Measurements from ENCODE around the gene SHF.

Gene SHF

DNA sequence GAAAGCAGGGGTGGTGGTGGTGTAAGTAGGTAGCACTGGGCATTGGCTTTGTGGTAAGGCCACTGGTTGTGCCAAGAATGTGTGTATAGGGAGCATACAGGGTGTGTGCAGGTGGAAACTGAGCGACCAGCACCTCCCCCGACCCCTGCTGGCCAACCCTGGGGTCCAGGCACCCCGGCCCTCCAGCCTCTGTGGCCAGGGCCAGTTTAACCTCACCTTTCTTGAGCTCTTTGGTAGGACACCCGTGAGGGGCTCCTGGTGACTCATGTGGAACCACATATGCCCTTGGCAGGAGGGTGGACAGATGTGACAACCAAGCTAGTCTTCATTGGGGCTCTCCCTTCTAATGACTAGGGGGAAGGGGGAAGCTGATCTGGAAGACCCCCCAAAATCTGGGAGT lies 19.5 kb downstream of the SHF start:
- peaks cover 21% of the 10 kb centered on the region for H3K4me1 ChIP-seq (ENCODE audit: insufficient read depth, low read length)
- no peaks in the 10 kb centered on the region for H3K36me3 ChIP-seq (ENCODE audit: insufficient read depth, low read length)
- no peak overlapping the region for H3K9ac ChIP-seq (ENCODE audit: low read depth, low read length)
- H3K9me3 ChIP-seq (ENCODE audit: control insufficient read depth, insufficient read depth, low read length): no peaks in the 10 kb centered on the region

DNA sequence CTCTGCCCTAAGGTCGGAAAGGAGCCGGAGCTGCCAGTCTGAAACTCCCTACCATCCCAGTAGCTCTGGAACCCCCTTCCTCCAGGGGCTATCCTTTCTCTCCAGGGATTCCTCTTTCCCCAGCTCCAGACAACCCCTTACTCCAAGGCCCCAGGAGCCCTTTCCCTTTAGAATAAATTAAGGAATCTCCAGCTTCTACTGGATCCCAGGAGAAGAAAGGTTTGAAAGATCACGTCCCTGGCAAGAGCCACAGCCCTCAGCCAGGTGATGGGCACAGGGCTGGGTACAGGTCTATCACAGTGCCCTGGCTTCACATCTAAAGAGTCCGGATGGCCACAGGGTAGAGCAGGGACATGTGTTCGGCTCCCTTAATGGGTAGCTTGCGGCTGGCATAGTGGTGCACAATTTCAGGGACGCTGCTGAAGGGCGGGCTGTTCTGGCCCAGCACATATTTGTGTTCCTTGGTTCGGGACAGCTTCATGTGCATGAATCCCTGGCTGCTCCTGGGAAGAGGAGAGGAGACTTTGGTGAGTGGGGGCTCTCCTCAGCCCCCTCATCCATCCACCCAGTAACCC lies 20.0 kb downstream of the SHF start:
- H3K9ac ChIP-seq (ENCODE audit: low read depth, low read length): peak overlapping the region; percentile 68; the same call in 1 of the 2 replicates
- H3K4me1 ChIP-seq (ENCODE audit: insufficient read depth, low read length): peaks cover 24% of the 10 kb centered on the region
- no peaks in the 10 kb centered on the region for H3K36me3 ChIP-seq (ENCODE audit: insufficient read depth, low read length)
- no peaks in the 10 kb centered on the region for H3K9me3 ChIP-seq (ENCODE audit: control insufficient read depth, insufficient read depth, low read length)

DNA sequence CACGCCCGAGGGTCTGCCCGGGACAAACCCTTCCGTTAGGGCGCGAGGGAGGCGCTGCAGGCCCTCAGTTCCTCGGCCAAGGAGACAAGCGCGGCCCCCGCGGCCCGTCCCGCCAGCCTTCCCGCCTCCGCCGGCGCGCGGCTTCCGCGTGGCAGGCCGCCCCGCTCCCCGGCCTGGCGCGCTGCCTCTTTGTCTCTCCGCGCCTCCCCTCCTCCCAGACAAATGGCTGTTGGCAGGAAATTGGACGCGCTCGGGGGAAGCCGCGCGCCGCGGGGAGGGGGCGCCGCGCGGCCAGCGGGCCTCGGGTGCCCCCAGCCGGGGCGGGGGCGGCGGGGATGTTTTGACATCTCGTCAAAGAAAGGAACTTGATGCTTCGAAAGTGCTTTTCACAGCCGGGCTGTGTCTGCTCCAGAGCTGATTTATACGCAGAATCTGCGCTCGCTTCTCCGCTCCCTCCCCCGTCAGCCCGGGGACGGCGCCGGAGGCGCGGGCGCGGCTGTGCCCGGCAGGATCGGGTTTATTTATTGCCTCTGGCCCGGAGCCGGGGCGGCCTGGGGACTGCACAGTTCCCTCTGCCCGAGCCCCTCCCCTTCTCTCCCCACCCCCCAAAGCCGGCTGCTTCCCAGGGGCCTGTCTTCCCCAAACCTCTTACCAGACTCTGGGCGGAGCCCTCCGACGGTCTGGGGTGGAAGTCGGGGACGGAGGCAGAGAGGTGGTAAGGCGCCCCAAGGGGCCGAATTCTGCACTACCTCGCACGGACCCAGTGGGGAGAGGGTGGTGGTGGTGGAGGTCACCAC lies 20.7 kb downstream of the SHF start:
- H3K4me1 ChIP-seq (ENCODE audit: insufficient read depth, low read length): peaks cover 27% of the 10 kb centered on the region
- H3K9me3 ChIP-seq (ENCODE audit: control insufficient read depth, insufficient read depth, low read length): no peaks in the 10 kb centered on the region
- H3K9ac ChIP-seq (ENCODE audit: low read depth, low read length): peak overlapping the region; percentile 68
- H3K36me3 ChIP-seq (ENCODE audit: insufficient read depth, low read length): no peaks in the 10 kb centered on the region

DNA sequence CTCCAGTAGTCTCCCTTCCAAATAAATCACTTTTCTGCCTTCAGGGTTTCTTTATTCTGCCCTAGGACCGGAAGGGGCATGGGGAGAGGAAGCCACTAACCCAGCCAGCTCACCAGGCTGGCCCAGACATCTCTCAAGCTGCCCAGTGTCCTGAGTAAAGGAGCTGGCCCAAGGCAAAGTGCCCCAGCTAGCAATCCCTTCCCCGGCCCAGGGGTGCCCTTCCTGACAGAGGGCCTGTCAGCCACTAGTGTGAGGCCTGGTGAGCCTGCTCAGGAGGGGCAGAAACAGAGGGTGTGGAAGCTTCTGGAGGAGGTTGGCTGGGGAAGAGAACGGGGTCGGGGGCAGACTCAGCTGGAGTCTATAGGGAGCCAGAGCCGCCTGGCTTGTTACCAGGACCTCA lies 22.2 kb downstream of the SHF start:
- Histone ChIP-seq H3K9me3 (ENCODE audit: control insufficient read depth, insufficient read depth, low read length) (no peaks in the 10 kb centered on the region), H3K9ac (ENCODE audit: low read depth, low read length) (no peak overlapping the region), H3K36me3 (ENCODE audit: insufficient read depth, low read length) (no peaks in the 10 kb centered on the region), H3K4me1 (ENCODE audit: insufficient read depth, low read length) (peaks cover 27% of the 10 kb centered on the region)

- Histone ChIP-seq H3K9me3 (ENCODE audit: control insufficient read depth, insufficient read depth, low read length) (no peaks in the 10 kb centered on the region), H3K9ac (ENCODE audit: low read depth, low read length) (no peak overlapping the region), H3K4me1 (ENCODE audit: insufficient read depth, low read length) (peaks cover 21% of the 10 kb centered on the region), H3K36me3 (ENCODE audit: insufficient read depth, low read length) (no peaks in the 10 kb centered on the region)
Measured at GRCh38 chr15:45164914-45165313, 22.9 kb downstream of the SHF start.

GRCh38 chr15:45163508-45163856 lies 24.3 kb downstream of the SHF start:
- Histone ChIP-seq H3K9ac (ENCODE audit: low read depth, low read length) (no peak overlapping the region), H3K36me3 (ENCODE audit: insufficient read depth, low read length) (no peaks in the 10 kb centered on the region), H3K9me3 (ENCODE audit: control insufficient read depth, insufficient read depth, low read length) (no peaks in the 10 kb centered on the region), H3K4me1 (ENCODE audit: insufficient read depth, low read length) (peaks cover 9% of the 10 kb centered on the region; the same call in 1 of the 2 replicates)

GRCh38 chr15:45162771-45163507 lies 24.8 kb downstream of the SHF start:
- Histone ChIP-seq H3K36me3 (ENCODE audit: insufficient read depth, low read length) (no peaks in the 10 kb centered on the region), H3K9me3 (ENCODE audit: control insufficient read depth, insufficient read depth, low read length) (no peaks in the 10 kb centered on the region), H3K9ac (ENCODE audit: low read depth, low read length) (no peak overlapping the region), H3K4me1 (ENCODE audit: insufficient read depth, low read length) (peaks cover 14% of the 10 kb centered on the region; the same call in 1 of the 2 replicates)

DNA sequence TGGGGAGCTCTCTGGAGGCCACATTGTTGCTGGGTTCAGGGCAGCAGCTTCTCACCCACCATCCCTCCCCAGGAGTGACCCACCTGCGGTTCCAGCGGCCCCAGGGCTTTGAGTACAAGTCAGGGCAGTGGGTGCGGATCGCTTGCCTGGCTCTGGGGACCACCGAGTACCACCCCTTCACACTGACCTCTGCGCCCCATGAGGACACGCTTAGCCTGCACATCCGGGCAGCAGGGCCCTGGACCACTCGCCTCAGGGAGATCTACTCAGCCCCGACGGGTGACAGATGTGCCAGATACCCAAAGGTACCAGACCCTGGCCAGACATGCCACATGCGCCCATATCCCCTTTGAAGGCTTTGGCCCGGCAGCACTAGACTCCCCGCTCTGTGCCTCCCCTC lies 26.1 kb downstream of the SHF start:
- H3K9me3 ChIP-seq (ENCODE audit: control insufficient read depth, insufficient read depth, low read length): no peaks in the 10 kb centered on the region
- H3K36me3 ChIP-seq (ENCODE audit: insufficient read depth, low read length): no peaks in the 10 kb centered on the region
- peaks cover 13% of the 10 kb centered on the region; the same call in 1 of the 2 replicates for H3K4me1 ChIP-seq (ENCODE audit: insufficient read depth, low read length)
- no peak overlapping the region for H3K9ac ChIP-seq (ENCODE audit: low read depth, low read length)

DNA sequence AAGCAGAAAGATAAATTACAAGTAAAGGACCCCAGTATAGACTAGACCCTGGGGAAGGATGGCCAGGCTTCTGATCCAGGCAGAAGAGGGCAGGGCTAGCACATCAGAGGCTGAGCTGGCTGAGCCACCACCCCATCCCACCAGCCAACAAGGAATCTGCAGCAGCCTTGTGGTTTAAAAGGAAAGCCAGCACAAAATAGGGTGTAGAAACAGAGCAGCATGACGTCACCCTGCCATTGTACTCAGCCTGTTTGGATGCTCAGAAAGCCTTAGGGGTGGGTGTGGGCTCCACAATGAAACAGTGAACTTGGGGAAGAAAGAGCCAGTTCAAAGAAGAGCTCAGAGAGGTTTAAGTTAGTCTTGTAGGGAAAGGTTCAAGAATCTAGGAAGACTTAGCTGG lies 29.8 kb downstream of the SHF start:
- no peaks in the 10 kb centered on the region for H3K36me3 ChIP-seq (ENCODE audit: insufficient read depth, low read length)
- H3K9ac ChIP-seq (ENCODE audit: low read depth, low read length): no peak overlapping the region
- peaks cover 13% of the 10 kb centered on the region; the same call in 1 of the 2 replicates for H3K4me1 ChIP-seq (ENCODE audit: insufficient read depth, low read length)
- H3K9me3 ChIP-seq (ENCODE audit: control insufficient read depth, insufficient read depth, low read length): no peaks in the 10 kb centered on the region

GRCh38 chr15:45156744-45157455 lies 30.9 kb downstream of the SHF start:
- H3K9ac ChIP-seq (ENCODE audit: low read depth, low read length): no peak overlapping the region
- H3K4me1 ChIP-seq (ENCODE audit: insufficient read depth, low read length): peaks cover 7% of the 10 kb centered on the region; the same call in 1 of the 2 replicates
- no peaks in the 10 kb centered on the region for H3K9me3 ChIP-seq (ENCODE audit: control insufficient read depth, insufficient read depth, low read length)
- no peaks in the 10 kb centered on the region for H3K36me3 ChIP-seq (ENCODE audit: insufficient read depth, low read length)

GRCh38 chr15:45155739-45156138 lies 32.0 kb downstream of the SHF start:
- Histone ChIP-seq H3K9me3 (ENCODE audit: control insufficient read depth, insufficient read depth, low read length) (no peaks in the 10 kb centered on the region), H3K4me1 (ENCODE audit: insufficient read depth, low read length) (peaks cover 7% of the 10 kb centered on the region; the same call in 1 of the 2 replicates), H3K9ac (ENCODE audit: low read depth, low read length) (no peak overlapping the region), H3K36me3 (ENCODE audit: insufficient read depth, low read length) (no peaks in the 10 kb centered on the region)

DNA sequence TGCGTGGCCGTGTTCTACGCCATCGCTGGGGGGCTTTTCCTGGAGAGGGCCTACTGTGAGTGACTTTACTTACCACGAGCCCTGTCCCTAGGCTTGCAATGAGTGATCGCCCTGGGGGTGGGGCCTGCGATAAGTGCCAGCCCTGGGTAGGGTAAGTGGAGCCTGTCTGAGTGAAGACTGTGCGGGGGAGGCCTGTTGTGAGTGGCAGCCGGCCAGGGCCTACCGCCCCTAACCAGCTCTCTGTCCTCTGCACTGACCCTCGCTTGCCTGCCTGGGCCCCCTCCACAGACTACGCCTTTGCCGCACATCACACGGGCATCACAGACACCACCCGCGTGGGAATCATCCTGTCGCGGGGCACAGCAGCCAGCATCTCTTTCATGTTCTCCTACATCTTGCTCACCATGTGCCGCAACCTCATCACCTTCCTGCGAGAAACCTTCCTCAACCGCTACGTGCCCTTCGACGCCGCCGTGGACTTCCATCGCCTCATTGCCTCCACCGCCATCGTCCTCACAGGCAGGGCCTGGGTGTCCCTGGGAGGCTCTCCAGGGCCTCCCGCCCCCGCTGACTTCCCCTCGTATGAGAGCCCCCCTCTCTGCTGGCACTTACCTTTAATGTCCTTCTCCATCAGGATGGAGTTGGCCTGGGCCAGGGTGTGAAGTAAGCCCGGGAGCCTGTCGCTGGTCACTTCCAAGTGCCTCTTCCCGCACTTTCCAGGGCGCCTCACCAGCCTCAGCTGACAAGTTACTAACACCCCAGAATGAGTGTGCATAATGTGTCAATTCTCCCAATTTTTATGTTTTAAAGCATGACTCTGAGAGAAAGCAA lies 35.6 kb downstream of the SHF start:
- Histone ChIP-seq H3K9me3 (ENCODE audit: control insufficient read depth, insufficient read depth, low read length) (no peaks in the 10 kb centered on the region), H3K4me1 (ENCODE audit: insufficient read depth, low read length) (peaks cover 5% of the 10 kb centered on the region; the same call in 1 of the 2 replicates), H3K36me3 (ENCODE audit: insufficient read depth, low read length) (no peaks in the 10 kb centered on the region), H3K9ac (ENCODE audit: low read depth, low read length) (no peak overlapping the region)

DNA sequence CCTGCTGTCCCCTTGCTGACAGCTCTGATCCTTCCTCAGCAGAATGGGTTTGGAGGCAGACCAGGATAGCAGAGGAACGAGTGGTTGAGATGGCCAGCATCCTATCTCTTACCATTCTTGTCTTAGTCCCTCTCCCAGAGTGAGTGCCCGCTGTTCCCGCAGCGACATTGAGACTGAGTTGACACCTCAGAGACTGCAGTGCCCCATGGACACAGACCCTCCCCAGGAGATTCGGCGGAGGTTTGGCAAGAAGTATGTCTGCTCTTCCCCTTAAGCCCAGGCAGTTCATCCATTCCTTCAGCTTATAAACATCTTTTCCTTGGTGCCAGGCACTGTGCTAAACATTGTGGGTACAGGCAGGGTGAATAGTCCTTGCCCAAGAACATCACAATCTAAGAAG lies 36.8 kb downstream of the SHF start:
- H3K36me3 ChIP-seq (ENCODE audit: insufficient read depth, low read length): no peaks in the 10 kb centered on the region
- peaks cover 5% of the 10 kb centered on the region; the same call in 1 of the 2 replicates for H3K4me1 ChIP-seq (ENCODE audit: insufficient read depth, low read length)
- H3K9me3 ChIP-seq (ENCODE audit: control insufficient read depth, insufficient read depth, low read length): no peaks in the 10 kb centered on the region
- H3K9ac ChIP-seq (ENCODE audit: low read depth, low read length): no peak overlapping the region
